Thymus (tissue), 11 donors: Measurements from ENCODE around the gene FAM32A. TPM values are rescaled to one million over a fixed set of nuclear protein-coding genes. Genes with fewer than 3 reads are reported as not detected.

Experiments used
- DNase-seq, 9 donors: peaks; one replicate each; pipeline ENCODE4 v3.0.0-alpha.2; 2013; ENCODE audit warnings: low spot score in 9 of 9, low read depth in 6 of 9, missing footprints in 1 of 9
- H3K27ac ChIP-seq, 2 donors: one replicate each; pipeline ENCODE4 v1.5.1; 2013; ENCODE audit warnings: control low read depth in 1 of 2, low read depth in 1 of 2, low read length in 1 of 2, mild to moderate bottlenecking in 1 of 2, moderate library complexity in 1 of 2
- H3K27me3 ChIP-seq, 2 donors: one replicate each; pipeline ENCODE4 v1.5.1; 2013; ENCODE audit warnings: low read length in 1 of 2; ENCODE audit not compliant: control insufficient read depth in 2 of 2, insufficient read depth in 1 of 2
- H3K36me3 ChIP-seq, 2 donors: one replicate each; pipeline ENCODE4 v1.5.1; 2013; ENCODE audit warnings: low read length in 1 of 2, mild to moderate bottlenecking in 1 of 2, moderate library complexity in 1 of 2; ENCODE audit not compliant: control insufficient read depth in 2 of 2, insufficient read depth in 2 of 2
- H3K4me1 ChIP-seq, 2 donors: one replicate each; pipeline ENCODE4 v1.5.1; 2013; ENCODE audit warnings: low read length in 2 of 2; ENCODE audit not compliant: control insufficient read depth in 2 of 2, insufficient read depth in 2 of 2
- H3K4me3 ChIP-seq, 2 donors: one replicate each; pipeline ENCODE4 v1.5.1; 2013; ENCODE audit warnings: low read length in 2 of 2, control low read depth in 1 of 2, mild to moderate bottlenecking in 1 of 2
- H3K9me3 ChIP-seq, 2 donors: one replicate each; pipeline ENCODE4 v1.5.1; 2013; ENCODE audit warnings: low read length in 1 of 2, mild to moderate bottlenecking in 1 of 2; ENCODE audit not compliant: control insufficient read depth in 2 of 2, insufficient read depth in 1 of 2
- WGBS: extraction: QIAGEN DNeasy Blood & Tissue Kit; methylation state at CpG from one replicate; pipeline ENCODE4 v1.1.7; 2013; 5-methylcytosine and 5-hydroxymethylcytosine counted together
- polyA plus RNA-seq: library from polyadenylated mRNA; stranded (reverse); fragments of 200-250 nt; gene quantifications from one replicate; pipeline ENCODE4 v1.2.3, GENCODE V29; 2013
- total RNA-seq: library from RNA; stranded (reverse); fragments of 120-200 nt; gene quantifications from one replicate; pipeline ENCODE4 v1.2.4, GENCODE V29; 2013
- donor health status: healthy.

Gene FAM32A
- total and polyA plus RNA-seq, 2 donors = 94.2 to 106 TPM

- Histone ChIP-seq H3K4me1 (peaks cover 0 to 22% of the 10 kb centered on the region in 2 donors), H3K4me3 (no peak overlapping the region), H3K36me3 (peaks cover 77 to 80% of the 10 kb centered on the region in 2 donors), H3K27ac (no peak overlapping the region), H3K9me3 (no peaks in the 10 kb centered on the region), H3K27me3 (no peaks in the 10 kb centered on the region)
- DNase-seq = peak in 2 of 9 donors; percentile 20 to 34
- 91% methylated on average over 21 of the region's 21 CpGs for WGBS
These were observed 23.0 kb downstream of the FAM32A start for GRCh38 chr19:16208064-16208759.

GRCh38 chr19:16208847-16209665 lies 23.8 kb downstream of the FAM32A start:
- DNase-seq = no peak
- peaks cover 69 to 72% of the 10 kb centered on the region in 2 donors for H3K36me3 ChIP-seq
- H3K4me3 ChIP-seq = no peak overlapping the region
- no peaks in the 10 kb centered on the region for H3K9me3 ChIP-seq
- no peaks in the 10 kb centered on the region for H3K27me3 ChIP-seq
- H3K4me1 ChIP-seq = peaks cover 0 to 16% of the 10 kb centered on the region in 2 donors
- no peak overlapping the region for H3K27ac ChIP-seq
- WGBS = 95% methylated on average over 29 of the region's 29 CpGs

- 97% methylated on average over 4 of the region's 4 CpGs for WGBS
These were observed 25.0 kb downstream of the FAM32A start for GRCh38 chr19:16210168-16210567.

GRCh38 chr19:16213076-16213475 lies 27.9 kb downstream of the FAM32A start:
- Histone ChIP-seq H3K4me1 (peaks cover 0 to 17% of the 10 kb centered on the region in 2 donors), H3K27me3 (no peaks in the 10 kb centered on the region), H3K27ac (no peak overlapping the region), H3K36me3 (peaks cover 53 to 56% of the 10 kb centered on the region in 2 donors), H3K4me3 (no peak overlapping the region), H3K9me3 (no peaks in the 10 kb centered on the region)
- DNase-seq = no peak

More at GRCh38 chr19:16210168-16210567, 25.0 kb downstream of the FAM32A start:
- no peak overlapping the region for H3K4me3 ChIP-seq
- H3K27me3 ChIP-seq = no peaks in the 10 kb centered on the region
- H3K4me1 ChIP-seq = peaks cover 0 to 13% of the 10 kb centered on the region in 2 donors
- H3K27ac ChIP-seq = no peak overlapping the region
- H3K9me3 ChIP-seq = no peaks in the 10 kb centered on the region
- H3K36me3 ChIP-seq = peaks cover 64 to 65% of the 10 kb centered on the region in 2 donors
- DNase-seq = no peak

GRCh38 chr19:16216744-16217670 lies 31.8 kb downstream of the FAM32A start:
- DNase-seq = peak in 1 of 9 donors; percentile 52
- H3K9me3 ChIP-seq = peaks cover 7 to 17% of the 10 kb centered on the region in 2 donors
- no peak overlapping the region for H3K4me3 ChIP-seq
- peaks cover 42 to 53% of the 10 kb centered on the region in 2 donors for H3K36me3 ChIP-seq
- H3K27ac ChIP-seq = peak overlapping the region; percentile 53 to 70
- peaks cover 0 to 10% of the 10 kb centered on the region in 2 donors for H3K4me1 ChIP-seq
- WGBS = 81% methylated on average over 13 of the region's 13 CpGs
- H3K27me3 ChIP-seq = no peaks in the 10 kb centered on the region

GRCh38 chr19:16217716-16218451 lies 32.7 kb downstream of the FAM32A start:
- H3K4me1 ChIP-seq = peaks cover 0 to 10% of the 10 kb centered on the region in 2 donors
- 90% methylated on average over 16 of the region's 16 CpGs for WGBS
- peaks cover 7 to 19% of the 10 kb centered on the region in 2 donors for H3K9me3 ChIP-seq
- DNase-seq = no peak
- H3K27ac ChIP-seq = peak overlapping the region in 1 of 2 donors; percentile 40
- no peaks in the 10 kb centered on the region for H3K27me3 ChIP-seq
- H3K4me3 ChIP-seq = no peak overlapping the region
- H3K36me3 ChIP-seq = peaks cover 48 to 58% of the 10 kb centered on the region in 2 donors

- DNase-seq = no peak
- WGBS = 98% methylated on average over 2 of the region's 2 CpGs
- Histone ChIP-seq H3K4me1 (peaks cover 0 to 10% of the 10 kb centered on the region in 2 donors), H3K36me3 (peaks cover 58 to 64% of the 10 kb centered on the region in 2 donors), H3K27me3 (no peaks in the 10 kb centered on the region), H3K9me3 (peaks cover 7 to 19% of the 10 kb centered on the region in 2 donors), H3K27ac (peak overlapping the region in 1 of 2 donors; percentile 8), H3K4me3 (no peak overlapping the region)
These were observed 33.6 kb downstream of the FAM32A start for GRCh38 chr19:16218851-16219250.

- peaks cover 77 to 79% of the 10 kb centered on the region in 2 donors for H3K36me3 ChIP-seq
- H3K27ac ChIP-seq = no peak overlapping the region
- DNase-seq = no peak
- H3K4me3 ChIP-seq = no peak overlapping the region
- H3K27me3 ChIP-seq = no peaks in the 10 kb centered on the region
- 98% methylated on average over 3 of the region's 3 CpGs for WGBS
- H3K9me3 ChIP-seq = peaks cover 7 to 19% of the 10 kb centered on the region in 2 donors
- H3K4me1 ChIP-seq = no peaks in the 10 kb centered on the region
These were observed 37.6 kb downstream of the FAM32A start for GRCh38 chr19:16222806-16223205.
